DND-41 (cell line): Measurements from ENCODE around the gene GADL1.

Experiments used
- ATAC-seq: fragments of 200-7000 bp; cut with Tn5 transposase; 3 replicates; pipeline ENCODE4 v1.9.1; 2021; ENCODE audit warnings: low read depth; ENCODE audit not compliant: insufficient read depth
- DNase-seq: peaks from one replicate; pipeline ENCODE4 v3.0.0-alpha.2; 2020
- H2AFZ ChIP-seq: 2 replicates; pipeline ENCODE4 v1.6.0; 2012; ENCODE audit warnings: low read depth, low read length
- H3K27ac ChIP-seq: 2 replicates; pipeline ENCODE4 v1.5.1; 2012; ENCODE audit warnings: low read length, inconsistent platforms
- H3K27me3 ChIP-seq: fragments of 200-600 bp; sonication (generic); 2 replicates; pipeline ENCODE4 v1.6.0; 2012; ENCODE audit warnings: low read length, mild to moderate bottlenecking, inconsistent platforms; ENCODE audit not compliant: insufficient read depth, poor library complexity
- H3K36me3 ChIP-seq: 2 replicates; pipeline ENCODE4 v1.5.1; 2012; ENCODE audit warnings: low read length, inconsistent platforms; ENCODE audit not compliant: insufficient read depth
- H3K4me1 ChIP-seq: 2 replicates; pipeline ENCODE4 v1.5.1; 2012; ENCODE audit warnings: mild to moderate bottlenecking, low read length; ENCODE audit not compliant: insufficient read depth
- H3K4me2 ChIP-seq: 2 replicates; pipeline ENCODE4 v1.6.0; 2012; ENCODE audit warnings: mild to moderate bottlenecking, moderate library complexity, low read length, inconsistent platforms; ENCODE audit not compliant: insufficient read depth
- H3K4me3 ChIP-seq, 2 experiments: fragments of 200-600 bp in 1 of 2; shearing (Covaris generic) in 1 of 2; 2 replicates each; pipeline ENCODE4 v1.5.1; 2012 to 2016; ENCODE audit warnings: inconsistent platforms in 2 of 2, low read length in 2 of 2, mild to moderate bottlenecking in 2 of 2, low read depth in 1 of 2, moderate library complexity in 1 of 2
- H3K79me2 ChIP-seq: 2 replicates; pipeline ENCODE4 v1.6.0; 2012; ENCODE audit warnings: low read length, inconsistent platforms; ENCODE audit not compliant: insufficient read depth
- H3K9ac ChIP-seq: 2 replicates; pipeline ENCODE4 v1.6.0; 2012; ENCODE audit warnings: low read depth, mild to moderate bottlenecking, inconsistent platforms, low read length, moderate library complexity
- H3K9me3 ChIP-seq: 2 replicates; pipeline ENCODE4 v1.5.1; 2012; ENCODE audit warnings: low read length, moderate library complexity, mild to moderate bottlenecking, inconsistent platforms; ENCODE audit not compliant: insufficient read depth, severe bottlenecking
- H4K20me1 ChIP-seq: 2 replicates; pipeline ENCODE4 v1.6.0; 2012; ENCODE audit warnings: low read length; ENCODE audit not compliant: insufficient read depth
- CTCF ChIP-seq: IDR thresholded peaks from 2 replicates; pipeline ENCODE4 v1.5.1; 2012; ENCODE audit warnings: borderline replicate concordance, low read length, moderate library complexity, mild to moderate bottlenecking; ENCODE audit not compliant: poor library complexity, severe bottlenecking; ENCODE audit errors: extremely low read depth
- EZH2 ChIP-seq: IDR thresholded peaks from 3 replicates; pipeline ENCODE4 v1.6.1; 2012; ENCODE audit warnings: borderline replicate concordance, low read depth, mild to moderate bottlenecking, moderate library complexity, low read length, inconsistent platforms; ENCODE audit not compliant: severe bottlenecking

Gene GADL1

GRCh38 chr3:30711151-30711550 lies 183.3 kb downstream of the GADL1 start:
- H3K27me3 ChIP-seq: no peaks in the 10 kb centered on the region
- no peak overlapping the region for H3K4me2 ChIP-seq
- H3K9me3 ChIP-seq: no peaks in the 10 kb centered on the region
- no peak overlapping the region for H2AFZ ChIP-seq
- no peak overlapping the region for H3K27ac ChIP-seq
- H3K4me3 ChIP-seq: no peak overlapping the region
- TF ChIP-seq EZH2 (no peak), CTCF (no peak)
- ATAC-seq: no peak
- H3K4me1 ChIP-seq: no peaks in the 10 kb centered on the region
- DNase-seq: no peak
- H3K9ac ChIP-seq: no peak overlapping the region
- H4K20me1 ChIP-seq: no peaks in the 10 kb centered on the region
- H3K79me2 ChIP-seq: no peaks in the 10 kb centered on the region
- H3K36me3 ChIP-seq: no peaks in the 10 kb centered on the region

GRCh38 chr3:30710017-30710416 lies 184.4 kb downstream of the GADL1 start:
- no peaks in the 10 kb centered on the region for H3K36me3 ChIP-seq
- no peaks in the 10 kb centered on the region for H3K79me2 ChIP-seq
- H3K27ac ChIP-seq: no peak overlapping the region
- no peaks in the 10 kb centered on the region for H3K9me3 ChIP-seq
- no peaks in the 10 kb centered on the region for H3K4me1 ChIP-seq
- TF ChIP-seq CTCF (no peak), EZH2 (no peak)
- no peak overlapping the region for H3K4me2 ChIP-seq
- DNase-seq (no peak), ATAC-seq (no peak)
- no peaks in the 10 kb centered on the region for H3K27me3 ChIP-seq
- H4K20me1 ChIP-seq: no peaks in the 10 kb centered on the region
- H2AFZ ChIP-seq: no peak overlapping the region
- H3K4me3 ChIP-seq: no peak overlapping the region
- H3K9ac ChIP-seq: no peak overlapping the region

GRCh38 chr3:30708472-30708871 lies 186.0 kb downstream of the GADL1 start:
- no peak for ATAC-seq
- no peaks in the 10 kb centered on the region for H3K79me2 ChIP-seq
- TF ChIP-seq CTCF (no peak), EZH2 (no peak)
- H3K27ac ChIP-seq: no peak overlapping the region
- H3K9me3 ChIP-seq: no peaks in the 10 kb centered on the region
- H3K4me3 ChIP-seq: no peak overlapping the region
- no peaks in the 10 kb centered on the region for H4K20me1 ChIP-seq
- H3K9ac ChIP-seq: no peak overlapping the region
- H3K36me3 ChIP-seq: no peaks in the 10 kb centered on the region
- H3K4me2 ChIP-seq: no peak overlapping the region
- no peak overlapping the region for H2AFZ ChIP-seq
- no peaks in the 10 kb centered on the region for H3K27me3 ChIP-seq
- no peak for DNase-seq
- H3K4me1 ChIP-seq: no peaks in the 10 kb centered on the region

GRCh38 chr3:30707825-30708224 lies 186.6 kb downstream of the GADL1 start:
- H2AFZ ChIP-seq: no peak overlapping the region
- peaks cover 2% of the 10 kb centered on the region for H3K9me3 ChIP-seq
- no peaks in the 10 kb centered on the region for H3K27me3 ChIP-seq
- H3K4me3 ChIP-seq: no peak overlapping the region
- no peak for DNase-seq
- H3K36me3 ChIP-seq: no peaks in the 10 kb centered on the region
- ATAC-seq: no peak
- no peak overlapping the region for H3K9ac ChIP-seq
- no peak overlapping the region for H3K4me2 ChIP-seq
- TF ChIP-seq EZH2 (no peak), CTCF (no peak)
- H3K4me1 ChIP-seq: no peaks in the 10 kb centered on the region
- no peak overlapping the region for H3K27ac ChIP-seq
- H4K20me1 ChIP-seq: no peaks in the 10 kb centered on the region
- no peaks in the 10 kb centered on the region for H3K79me2 ChIP-seq
